GM12801 (cell line): ENCODE measurements around the gene JPT1.

Source experiments
- CTCF ChIP-seq: IDR thresholded peaks from one replicate; pipeline ENCODE4 v1.5.1; 2011; ENCODE audit warnings: control low read depth; ENCODE audit not compliant: insufficient read length; ENCODE audit errors: extremely low read depth

Gene JPT1

GRCh38 chr17:75129576-75129975 is 24.7 kb downstream of the JPT1 start:
- no peak for TF ChIP-seq CTCF

- no peak for TF ChIP-seq CTCF
These were observed 25.4 kb downstream of the JPT1 start for GRCh38 chr17:75128694-75129505.

GRCh38 chr17:75126954-75127353 is 27.4 kb downstream of the JPT1 start:
- no peak for TF ChIP-seq CTCF

- TF ChIP-seq CTCF = no peak
These were observed 28.3 kb downstream of the JPT1 start for GRCh38 chr17:75125984-75126383.

- no peak for TF ChIP-seq CTCF
These were observed 29.5 kb downstream of the JPT1 start for GRCh38 chr17:75124819-75125162.

GRCh38 chr17:75124041-75124818 is 30.1 kb downstream of the JPT1 start:
- no peak for TF ChIP-seq CTCF

GRCh38 chr17:75118307-75118706 is 36.0 kb downstream of the JPT1 start:
- TF ChIP-seq CTCF = no peak
